Caco-2 (cell line): ENCODE measurements around the gene MCC. TPM values are rescaled to one million over a fixed set of nuclear protein-coding genes. Genes with fewer than 3 reads are reported as not detected.

Experiments used
- BruUV-seq: library from RNA; stranded (reverse); fragments of 400-500 nt; replicated peaks from 2 replicates; lab custom pipeline; 2021; lab: Mats Ljungman, UMichigan
- CTCF ChIA-PET: fragments of 300-600 bp; sonication (Branson Sonifier 250); formaldehyde crosslinking; loops from one replicate; lab custom pipeline; 2022; ENCODE audit warnings: antibody characterized with exemption; lab: Charles Lee
- POLR2A ChIA-PET: fragments of 300-600 bp; sonication (Branson Sonifier 250); formaldehyde crosslinking; loops from one replicate; lab custom pipeline; 2022; ENCODE audit warnings: antibody characterized with exemption; lab: Charles Lee
- DNase-seq, 2 experiments: peaks; one replicate each; pipeline versions ENCODE4 v3.0.0 to v3.0.0-alpha.2; 2020 to 2022
- H3K27me3 ChIP-seq: replicated peaks from 2 replicates; pipeline ENCODE4 v1.6.0; 2011; ENCODE audit warnings: low read length; ENCODE audit not compliant: control insufficient read depth, insufficient read depth
- H3K36me3 ChIP-seq: 2 replicates; pipeline ENCODE4 v1.5.1; 2011; ENCODE audit warnings: low read length; ENCODE audit not compliant: control insufficient read depth, insufficient read depth
- H3K4me1 ChIP-seq: fragments of 250-450 bp; sonication (Bioruptor Pico); 2 replicates; pipeline ENCODE4 v1.5.1; 2020; ENCODE audit warnings: mild to moderate bottlenecking
- H3K4me3 ChIP-seq: 2 replicates; pipeline ENCODE4 v1.5.1; 2011; ENCODE audit warnings: low read depth, mild to moderate bottlenecking, control low read depth, low read length
- H3K9me3 ChIP-seq: fragments of 250-450 bp; sonication (Bioruptor Pico); 2 replicates; pipeline ENCODE4 v1.5.1; 2020; ENCODE audit warnings: mild to moderate bottlenecking, moderate library complexity
- H3K27ac Mint-ChIP-seq: one replicate; pipeline ENCODE4 v1.8.0; 2022; ENCODE audit warnings: mixed read lengths; ENCODE audit not compliant: unreplicated experiment
- H3K27me3 Mint-ChIP-seq: one replicate; pipeline ENCODE4 v1.8.0; 2022; ENCODE audit warnings: mixed read lengths; ENCODE audit not compliant: insufficient read depth, unreplicated experiment
- H3K36me3 Mint-ChIP-seq: one replicate; pipeline ENCODE4 v1.8.0; 2022; ENCODE audit warnings: mild to moderate bottlenecking, mixed read lengths; ENCODE audit not compliant: insufficient read depth, unreplicated experiment
- H3K4me1 Mint-ChIP-seq: one replicate; pipeline ENCODE4 v1.8.0; 2022; ENCODE audit warnings: low read depth, mixed read lengths; ENCODE audit not compliant: unreplicated experiment
- H3K4me3 Mint-ChIP-seq: one replicate; pipeline ENCODE4 v1.8.0; 2022; ENCODE audit warnings: mild to moderate bottlenecking, moderate library complexity, mixed read lengths; ENCODE audit not compliant: unreplicated experiment
- H3K9me3 Mint-ChIP-seq: one replicate; pipeline ENCODE4 v1.8.0; 2022; ENCODE audit warnings: mixed read lengths; ENCODE audit not compliant: unreplicated experiment
- CTCF ChIP-seq, 2 experiments: fragments of 200-600 bp in 1 of 2; IDR thresholded peaks; 1 replicate in 1 of 2; 2 replicates in 1 of 2; pipeline versions ENCODE4 v1.5.1 to v1.8.0; 2011 to 2022; ENCODE audit warnings: antibody characterized with exemption in 1 of 2, control low read depth in 1 of 2, inconsistent platforms in 1 of 2, low read depth in 1 of 2, low read length in 1 of 2, mild to moderate bottlenecking in 1 of 2, moderate library complexity in 1 of 2; ENCODE audit not compliant: insufficient read depth in 1 of 2, severe bottlenecking in 1 of 2, unreplicated experiment in 1 of 2
- intact Hi-C: fragments of 100-400 bp; cut with micrococcal nuclease; formaldehyde crosslinking; loops from one replicate; pipeline ENCODE4 v1.10.0; 2022; ENCODE audit not compliant: unreplicated experiment
- total RNA-seq: library from RNA; stranded (reverse); gene quantifications from 2 replicates; pipeline ENCODE4 v1.2.3, GENCODE V29; 2022

MCC gene
- total RNA-seq, 1 experiment from 2014 or later, result 0.09 TPM

- Histone ChIP-seq H3K4me1 (no peaks in the 10 kb centered on the region), H3K4me3 (no peak overlapping the region), H3K36me3 (no peaks in the 10 kb centered on the region), H3K27me3 (no peaks in the 10 kb centered on the region), H3K9me3 (no peaks in the 10 kb centered on the region; the same call in 1 of the 2 replicates)
- Mint-ChIP-seq H3K4me1 (no peaks in the 10 kb centered on the region), H3K36me3 (no peaks in the 10 kb centered on the region), H3K4me3 (no peak overlapping the region), H3K27ac (no peak overlapping the region), H3K9me3 (no peaks in the 10 kb centered on the region), H3K27me3 (peaks cover 17% of the 10 kb centered on the region)
- ChIA-PET CTCF (no interaction called here), POLR2A (no interaction called here)
- BruUV-seq, result no TSS peak
- DNase-seq, result no peak
- intact Hi-C loops, result no loop called here
- no peak for TF ChIP-seq CTCF (IDR thresholded peaks at IDR 0.05; ENCODE audit: insufficient read depth in 1 of 2, low read depth in 1 of 2, low read length in 1 of 2, severe bottlenecking in 1 of 2, unreplicated experiment in 1 of 2)
Measured at GRCh38 chr5:113262674-113263073, 225.6 kb downstream of the MCC start.

GRCh38 chr5:113259034-113259433, 229.2 kb downstream of the MCC start:
- no peak for DNase-seq
- intact Hi-C loops, result no loop called here
- H3K36me3 ChIP-seq, result no peaks in the 10 kb centered on the region
- no peaks in the 10 kb centered on the region for H3K4me1 ChIP-seq
- no peak for TF ChIP-seq CTCF (IDR thresholded peaks at IDR 0.05; ENCODE audit: insufficient read depth in 1 of 2, low read depth in 1 of 2, low read length in 1 of 2, severe bottlenecking in 1 of 2, unreplicated experiment in 1 of 2)
- Mint-ChIP-seq H3K9me3 (no peaks in the 10 kb centered on the region), H3K27me3 (peaks cover 12% of the 10 kb centered on the region), H3K4me3 (no peak overlapping the region), H3K36me3 (no peaks in the 10 kb centered on the region), H3K4me1 (no peaks in the 10 kb centered on the region), H3K27ac (no peak overlapping the region)
- no TSS peak for BruUV-seq
- CTCF ChIA-PET, result no interaction called here
- no peaks in the 10 kb centered on the region; the same call in 1 of the 2 replicates for H3K9me3 ChIP-seq
- H3K27me3 ChIP-seq, result no peaks in the 10 kb centered on the region
- H3K4me3 ChIP-seq, result no peak overlapping the region
- POLR2A ChIA-PET, result no interaction called here

GRCh38 chr5:113257545-113257944, 230.7 kb downstream of the MCC start:
- Histone ChIP-seq H3K9me3 (no peaks in the 10 kb centered on the region; the same call in 1 of the 2 replicates), H3K36me3 (no peaks in the 10 kb centered on the region), H3K27me3 (no peaks in the 10 kb centered on the region), H3K4me1 (no peaks in the 10 kb centered on the region), H3K4me3 (no peak overlapping the region)
- DNase-seq, result no peak
- Mint-ChIP-seq H3K9me3 (no peaks in the 10 kb centered on the region), H3K36me3 (no peaks in the 10 kb centered on the region), H3K27ac (no peak overlapping the region), H3K4me1 (no peaks in the 10 kb centered on the region), H3K27me3 (peaks cover 21% of the 10 kb centered on the region), H3K4me3 (no peak overlapping the region)
- no peak for TF ChIP-seq CTCF (IDR thresholded peaks at IDR 0.05; ENCODE audit: insufficient read depth in 1 of 2, low read depth in 1 of 2, low read length in 1 of 2, severe bottlenecking in 1 of 2, unreplicated experiment in 1 of 2)
- ChIA-PET CTCF (no interaction called here), POLR2A (no interaction called here)
- no TSS peak for BruUV-seq
- intact Hi-C loops, result no loop called here
